Measurements from ENCODE around the gene FBXW2. TPM values are rescaled to one million over a fixed set of nuclear protein-coding genes. Genes with fewer than 3 reads are reported as not detected.

FBXW2 gene
- total and polyA plus RNA-seq, 2 donors (not counting 1 experiment from before 2014, with no cell fraction given) = 14.9 to 70.6 TPM

- H3K9me3 Mint-ChIP-seq (ENCODE audit: insufficient read depth) = no peaks in the 10 kb centered on the region
- Histone ChIP-seq H3K36me3 (replicated peaks in 1 of 2; ENCODE audit: control extremely low read depth in 1 of 2, control insufficient read depth in 1 of 2, extremely low read depth in 1 of 2, insufficient read depth in 2 of 2, low read length in 1 of 2) (no peaks in the 10 kb centered on the region), H3K4me1 (ENCODE audit: control insufficient read depth in 2 of 2, insufficient read depth in 2 of 2, low read length in 2 of 2) (peaks cover 43 to 44% of the 10 kb centered on the region in 2 donors), H3K27me3 (replicated peaks in 1 of 4; ENCODE audit: control extremely low read depth in 1 of 4, control insufficient read depth in 3 of 4, insufficient read depth in 4 of 4, low read length in 3 of 4) (no peaks in the 10 kb centered on the region), H3K9ac (ENCODE audit: low read length) (peak overlapping the region; percentile 61), H3K4me2 (replicated peaks; ENCODE audit: low read depth, low read length, poor library complexity, severe bottlenecking) (peak overlapping the region; percentile 98), H2AFZ (ENCODE audit: insufficient read depth, low read depth, low read length, poor library complexity, severe bottlenecking) (peak overlapping the region; percentile 60), H3K9me3 (ENCODE audit: control extremely low read depth in 1 of 3, control insufficient read depth in 2 of 3, insufficient read depth in 1 of 3, low read length in 2 of 3) (no peaks in the 10 kb centered on the region), H4K20me1 (ENCODE audit: control insufficient read depth, insufficient read depth, low read length, poor library complexity, severe bottlenecking) (no peaks in the 10 kb centered on the region), H3K27ac (ENCODE audit: low read length in 2 of 2) (peak overlapping the region; percentile 57 to 73), H3K4me3 (ENCODE audit: control extremely low read depth in 1 of 5, extremely low read depth in 1 of 5, insufficient read depth in 1 of 5, low read depth in 2 of 5, low read length in 4 of 5) (peak overlapping the region; percentile 34 to 56 (median 44)), H3K79me2 (ENCODE audit: control insufficient read depth, insufficient read depth, low read length) (peaks cover 71% of the 10 kb centered on the region)
- no peaks in the 10 kb centered on the region for H3K27me3 Mint-ChIP-seq
- POLR2A ChIA-PET = interaction anchor here (0.7 kb wide), 1 partner anchor 350 kb away, joined by 7 read pairs; no protein-coding TSS in a partner anchor
- DNase-seq = peak; percentile 64
- ATAC-seq (ENCODE audit: low read depth) = peak; percentile 1
- peak overlapping the region; percentile 87 for H3K27ac Mint-ChIP-seq
- intact Hi-C loops (cut with micrococcal nuclease) = loop anchor here (5.0 kb wide), 1 partner anchor 492 kb away; the partner anchor contains the start of gene RAB14
- peaks cover 45% of the 10 kb centered on the region for H3K4me1 Mint-ChIP-seq
- no peak for TF ChIP-seq CTCF (IDR thresholded peaks at IDR 0.05)
- no peak for TF ChIP-seq EZH2 (IDR thresholded peaks at IDR 0.05; ENCODE audit: borderline replicate concordance, insufficient read depth, low read depth, low read length, poor library complexity, severe bottlenecking)
- H3K4me3 Mint-ChIP-seq = peak overlapping the region; percentile 81
- whole genome bisulfite sequencing (ENCODE audit: insufficient coverage) = 20% methylated on average over 1 of the region's 10 CpGs
- CTCF ChIA-PET = interaction anchor here (1.0 to 1.3 kb wide), 2 partner anchors 91 to 350 kb away, joined by 3 read pairs; no protein-coding TSS in a partner anchor
Observed at GRCh38 chr9:120710110-120710981, 82.9 kb downstream of the FBXW2 start.
